ENCODE measurements around the gene CMTR1. TPM values are rescaled to one million over a fixed set of nuclear protein-coding genes. Genes with fewer than 3 reads are reported as not detected.

CMTR1 gene
- polyA plus RNA-seq, 3 donors from 2014 or later: 15.8 to 29.6 (median 24.0) TPM

DNA sequence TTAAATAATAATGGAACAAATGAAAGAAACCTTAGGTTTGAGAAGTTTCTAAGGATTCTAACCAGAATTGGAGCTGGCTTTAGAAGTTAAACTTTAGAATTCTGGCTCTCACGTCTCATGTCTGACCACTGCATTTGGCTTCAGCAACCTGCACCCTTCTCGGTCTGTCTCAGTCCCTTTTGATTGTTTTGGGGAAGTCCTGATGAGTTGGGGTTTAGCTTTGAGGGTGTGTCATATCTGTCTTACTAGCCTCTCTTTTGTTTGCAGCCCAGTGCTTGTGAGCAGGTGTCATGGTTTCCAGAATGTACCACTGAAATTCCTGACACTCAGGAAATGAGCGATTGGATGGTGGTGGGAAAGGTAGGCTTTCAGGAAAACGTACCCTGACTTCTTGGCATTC lies 17.0 kb downstream of the CMTR1 start:
- peaks cover 36 to 64% (median 56%) of the 10 kb centered on the region in 3 donors for H3K36me3 Mint-ChIP-seq
- H3K4me3 Mint-ChIP-seq: no peak overlapping the region
- no peak overlapping the region for H3K27ac Mint-ChIP-seq
- no peak for DNase-seq
- no peaks in the 10 kb centered on the region for H3K27me3 Mint-ChIP-seq (ENCODE audit: low read depth in 3 of 3)
- H3K9me3 Mint-ChIP-seq: no peaks in the 10 kb centered on the region
- peaks cover 6 to 7% of the 10 kb centered on the region in 2 donors for H3K4me1 Mint-ChIP-seq

DNA sequence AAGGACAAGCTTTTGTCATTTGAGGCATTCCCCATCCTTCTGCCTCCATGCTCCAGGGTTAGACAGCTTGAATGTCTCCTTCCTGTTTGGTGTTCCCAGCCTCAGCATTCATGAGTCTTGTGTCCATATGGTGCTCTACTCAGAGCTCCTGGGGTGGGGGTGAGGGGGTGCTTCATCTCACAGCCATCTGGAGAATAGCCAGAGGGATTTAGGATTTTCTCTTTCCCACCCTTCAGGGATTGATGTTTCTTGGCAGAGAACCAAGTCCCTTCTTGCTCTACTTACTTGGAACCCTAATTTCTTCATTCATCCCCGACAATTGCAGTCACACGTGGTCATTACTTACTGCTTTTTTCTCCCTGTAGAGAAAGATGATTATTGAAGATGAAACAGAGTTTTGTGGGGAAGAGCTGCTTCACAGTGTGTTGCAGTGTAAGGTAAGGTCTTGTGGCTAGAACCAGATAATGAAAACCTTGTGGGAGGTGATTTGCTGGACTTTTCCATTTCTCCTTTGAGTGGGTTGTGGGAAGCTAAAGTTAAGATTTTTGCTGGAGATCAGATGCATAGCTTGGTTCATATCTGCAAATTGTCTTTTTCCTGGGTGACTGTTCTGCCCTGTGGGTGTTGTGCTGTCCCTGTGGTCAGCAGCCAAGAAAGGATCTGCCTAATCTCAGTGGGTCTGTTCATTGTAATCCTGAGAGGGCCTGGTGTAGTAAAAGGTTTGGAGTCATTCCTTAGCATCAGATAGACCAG lies 18.6 kb downstream of the CMTR1 start:
- Mint-ChIP-seq H3K4me3 (no peak overlapping the region), H3K36me3 (peaks cover 31 to 60% (median 54%) of the 10 kb centered on the region in 3 donors), H3K27me3 (ENCODE audit: low read depth in 3 of 3) (no peaks in the 10 kb centered on the region), H3K9me3 (no peaks in the 10 kb centered on the region), H3K4me1 (peaks cover 7% of the 10 kb centered on the region in 2 donors), H3K27ac (no peak overlapping the region)
- DNase-seq: no peak

DNA sequence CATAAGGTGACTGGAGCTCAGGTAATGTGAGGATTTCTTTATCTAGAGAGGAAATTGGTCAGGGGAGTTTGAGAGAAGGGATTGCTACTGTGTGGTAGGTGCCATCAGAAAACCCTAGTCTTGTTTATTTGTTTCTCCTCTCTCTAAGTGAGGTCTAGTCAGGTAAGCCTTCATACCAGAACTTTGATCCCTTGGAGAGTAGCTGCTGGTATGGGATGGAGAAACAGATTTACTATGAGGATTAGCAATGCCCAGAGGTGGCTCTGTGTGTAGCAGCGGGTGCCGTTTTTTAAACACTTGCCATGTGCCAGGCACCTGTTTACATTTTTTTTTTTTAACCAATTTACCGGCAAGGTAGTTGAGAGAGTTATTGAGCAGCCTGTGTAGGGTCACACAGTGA lies 19.5 kb downstream of the CMTR1 start:
- H3K4me1 Mint-ChIP-seq: peaks cover 8 to 15% of the 10 kb centered on the region in 2 donors
- H3K36me3 Mint-ChIP-seq: peaks cover 35 to 61% (median 50%) of the 10 kb centered on the region in 3 donors
- no peak for DNase-seq
- peak overlapping the region in 1 of 6 donors; percentile 41 for H3K27ac Mint-ChIP-seq
- no peak overlapping the region for H3K4me3 Mint-ChIP-seq
- no peaks in the 10 kb centered on the region for H3K9me3 Mint-ChIP-seq
- no peaks in the 10 kb centered on the region for H3K27me3 Mint-ChIP-seq (ENCODE audit: low read depth in 3 of 3)

DNA sequence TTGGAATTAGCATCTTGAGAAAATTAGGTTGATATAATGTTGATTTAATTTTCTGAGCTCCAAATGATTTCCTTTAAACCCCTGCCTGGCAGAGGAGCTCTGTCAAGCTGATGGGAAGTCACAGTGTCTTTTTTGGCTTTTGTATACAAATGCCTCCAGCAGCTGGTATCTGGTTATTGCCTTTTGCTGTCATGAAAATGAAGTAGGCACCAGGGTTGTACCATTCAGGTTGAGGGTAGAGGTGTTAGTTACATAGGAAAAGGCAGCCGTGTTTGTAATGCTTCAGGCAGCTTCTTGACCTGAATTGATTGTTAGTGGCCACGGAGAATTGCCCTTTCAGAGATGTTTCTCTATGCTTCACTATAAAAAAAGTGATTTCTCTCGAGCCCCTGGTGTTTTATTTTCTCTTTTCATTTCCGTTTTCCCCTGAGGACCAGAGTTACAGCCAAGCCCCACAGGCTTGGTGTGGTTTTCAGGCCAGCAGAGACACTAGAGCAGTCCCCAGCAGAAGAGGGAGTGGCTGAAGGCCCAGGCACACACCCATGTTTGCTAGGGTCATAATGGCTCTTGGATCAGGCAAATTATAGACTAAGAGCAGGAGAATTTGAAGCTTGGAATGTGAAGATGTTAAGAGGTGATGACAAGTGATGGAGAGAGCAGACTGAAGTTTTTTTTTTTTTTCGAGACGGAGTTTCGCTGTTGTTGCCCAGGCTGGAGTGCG lies 21.6 kb downstream of the CMTR1 start:
- peaks cover 0 to 1% (median 0%) of the 10 kb centered on the region in 3 donors for H3K27me3 Mint-ChIP-seq (ENCODE audit: low read depth in 3 of 3)
- H3K27ac Mint-ChIP-seq: peak overlapping the region in 5 of 6 donors; percentile 3 to 83 (median 32)
- H3K36me3 Mint-ChIP-seq: peaks cover 42 to 73% (median 58%) of the 10 kb centered on the region in 3 donors
- no peak overlapping the region for H3K4me3 Mint-ChIP-seq
- no peak for DNase-seq
- no peaks in the 10 kb centered on the region for H3K9me3 Mint-ChIP-seq
- peaks cover 12 to 18% of the 10 kb centered on the region in 2 donors for H3K4me1 Mint-ChIP-seq

DNA sequence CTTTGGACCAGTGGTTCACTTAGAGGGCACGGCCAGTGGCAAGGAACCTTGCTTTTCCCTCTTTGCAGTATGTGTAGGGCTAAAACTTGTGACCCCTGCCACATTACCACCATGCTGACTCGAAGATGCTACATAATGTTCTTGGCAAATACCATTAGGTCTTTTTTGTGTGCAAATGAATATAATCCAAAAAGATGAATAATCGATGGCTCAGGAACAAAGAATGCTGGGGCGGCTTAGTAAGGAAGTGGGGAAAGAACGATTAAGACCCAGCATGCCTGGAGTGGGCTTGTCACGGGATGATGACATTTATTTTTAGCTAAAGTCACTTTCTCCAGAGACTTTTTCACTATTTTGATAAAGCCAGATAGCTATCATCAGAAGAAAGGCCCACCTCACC lies 23.1 kb downstream of the CMTR1 start:
- Mint-ChIP-seq H3K4me3 (no peak overlapping the region), H3K27ac (no peak overlapping the region), H3K4me1 (peaks cover 12 to 18% of the 10 kb centered on the region in 2 donors)

DNA sequence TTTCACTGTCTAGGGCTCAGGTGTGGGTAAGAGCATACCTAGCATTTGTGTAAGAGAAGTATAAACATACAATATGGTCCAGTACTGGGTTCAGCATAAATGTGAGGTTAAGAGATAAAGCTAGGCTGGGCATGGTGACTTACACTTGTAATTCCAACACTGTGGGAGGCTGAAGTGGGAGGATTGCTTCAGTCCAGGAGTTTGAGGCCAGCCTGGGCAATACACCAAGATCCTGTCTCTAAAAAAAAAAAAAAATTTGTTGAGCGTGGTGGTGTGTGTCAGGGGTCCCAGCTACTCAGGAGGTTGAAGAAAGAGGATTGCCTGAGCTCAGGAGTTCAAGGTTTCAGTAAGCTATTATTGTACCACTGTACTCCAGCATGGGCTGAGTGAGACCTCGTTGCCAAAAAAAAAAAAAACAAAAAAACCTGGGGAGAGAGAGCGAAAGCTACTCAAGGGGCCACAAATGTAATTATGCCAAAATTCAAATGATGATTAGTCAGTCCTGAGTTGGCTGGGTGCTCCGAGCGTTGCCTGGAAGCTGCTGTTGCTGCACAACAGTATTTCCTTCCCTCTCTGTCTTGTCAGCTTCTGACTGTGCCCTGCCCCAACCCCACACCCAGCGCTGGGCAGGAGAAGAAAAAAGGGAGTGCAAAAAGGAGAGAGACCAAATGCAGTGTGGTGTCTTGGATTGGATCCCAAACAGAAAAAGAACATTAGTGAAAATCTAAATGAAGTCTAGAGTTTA lies 24.0 kb downstream of the CMTR1 start:
- DNase-seq: no peak
- Mint-ChIP-seq H3K4me3 (no peak overlapping the region), H3K9me3 (no peaks in the 10 kb centered on the region), H3K27me3 (ENCODE audit: low read depth in 3 of 3) (peaks cover 0 to 1% (median 0%) of the 10 kb centered on the region in 3 donors), H3K36me3 (peaks cover 30 to 78% (median 42%) of the 10 kb centered on the region in 3 donors), H3K27ac (peak overlapping the region in 1 of 6 donors; percentile 25), H3K4me1 (peaks cover 12 to 18% of the 10 kb centered on the region in 2 donors)

More for the DNA sequence above, 23.1 kb downstream of the CMTR1 start:
- DNase-seq: no peak
- Mint-ChIP-seq H3K36me3 (peaks cover 36 to 77% (median 50%) of the 10 kb centered on the region in 3 donors), H3K9me3 (no peaks in the 10 kb centered on the region), H3K27me3 (ENCODE audit: low read depth in 3 of 3) (peaks cover 0 to 1% (median 0%) of the 10 kb centered on the region in 3 donors)

DNA sequence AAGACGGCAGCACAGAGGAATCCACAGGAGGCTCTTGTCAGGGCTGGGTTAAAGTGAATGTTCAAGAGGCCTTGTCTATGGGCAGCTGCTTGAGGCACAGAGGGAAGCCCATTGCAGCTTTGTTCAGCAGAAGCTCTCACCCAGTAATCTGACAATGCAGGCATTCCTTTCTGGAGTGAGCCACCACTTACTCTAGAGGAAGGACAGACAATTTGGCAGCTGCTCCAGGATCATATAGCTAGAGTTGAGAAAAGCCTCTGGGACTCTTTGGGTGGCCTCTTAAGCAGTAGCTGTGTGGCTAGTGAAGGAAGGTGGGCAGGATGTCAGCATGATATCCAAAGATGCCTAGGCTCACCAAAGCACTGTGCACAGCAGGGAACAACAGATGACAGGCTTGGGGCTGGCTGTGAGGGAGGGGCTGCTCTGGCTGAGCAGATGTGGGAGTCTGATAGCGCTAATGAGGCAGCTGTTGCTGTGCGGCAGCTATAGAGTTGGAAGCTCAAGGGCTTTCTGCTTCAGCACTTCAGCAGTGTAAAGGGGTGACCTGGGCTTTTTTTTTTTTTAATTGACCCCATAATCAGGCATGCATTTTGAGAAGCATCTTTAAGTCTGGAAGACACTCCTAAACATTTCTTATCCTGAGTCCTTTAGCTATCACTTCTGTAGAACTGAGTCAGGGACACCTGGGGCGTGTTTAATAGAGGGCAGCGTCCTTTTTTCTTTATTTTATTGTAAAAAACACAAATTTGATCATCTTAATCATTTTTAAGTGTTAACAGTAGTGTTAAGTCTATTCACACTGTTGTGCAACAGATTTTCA lies 27.2 kb downstream of the CMTR1 start:
- peaks cover 28 to 72% (median 31%) of the 10 kb centered on the region in 3 donors for H3K36me3 Mint-ChIP-seq
- no peak overlapping the region for H3K27ac Mint-ChIP-seq
- peaks cover 0 to 2% (median 1%) of the 10 kb centered on the region in 3 donors for H3K27me3 Mint-ChIP-seq (ENCODE audit: low read depth in 3 of 3)
- DNase-seq: no peak
- H3K4me3 Mint-ChIP-seq: no peak overlapping the region
- peaks cover 5 to 11% of the 10 kb centered on the region in 2 donors for H3K4me1 Mint-ChIP-seq
- H3K9me3 Mint-ChIP-seq: no peaks in the 10 kb centered on the region

DNA sequence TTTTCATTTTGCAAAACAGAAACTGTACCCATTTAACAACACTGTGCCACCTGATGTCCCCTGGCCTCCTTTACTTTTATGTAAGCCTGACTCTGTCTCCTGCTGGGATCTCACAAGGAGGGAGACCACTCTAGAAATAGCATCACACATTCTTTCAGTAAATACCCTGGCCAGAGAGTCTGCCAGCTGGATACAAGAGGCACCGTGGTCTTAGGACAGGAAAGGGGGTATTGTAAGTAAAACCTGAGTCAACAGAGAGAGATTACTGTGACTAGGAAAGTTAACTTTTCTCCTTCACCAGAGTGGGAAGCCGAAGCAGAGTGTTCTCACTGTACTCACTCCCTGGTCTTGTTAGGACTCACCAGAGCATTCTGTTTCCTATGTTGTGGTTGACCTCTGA lies 27.8 kb downstream of the CMTR1 start:
- peaks cover 0 to 2% (median 1%) of the 10 kb centered on the region in 3 donors for H3K27me3 Mint-ChIP-seq (ENCODE audit: low read depth in 3 of 3)
- H3K4me3 Mint-ChIP-seq: no peak overlapping the region
- H3K36me3 Mint-ChIP-seq: peaks cover 24 to 75% (median 32%) of the 10 kb centered on the region in 3 donors
- peaks cover 5 to 11% of the 10 kb centered on the region in 2 donors for H3K4me1 Mint-ChIP-seq
- H3K27ac Mint-ChIP-seq: no peak overlapping the region
- DNase-seq: no peak
- no peaks in the 10 kb centered on the region for H3K9me3 Mint-ChIP-seq

DNA sequence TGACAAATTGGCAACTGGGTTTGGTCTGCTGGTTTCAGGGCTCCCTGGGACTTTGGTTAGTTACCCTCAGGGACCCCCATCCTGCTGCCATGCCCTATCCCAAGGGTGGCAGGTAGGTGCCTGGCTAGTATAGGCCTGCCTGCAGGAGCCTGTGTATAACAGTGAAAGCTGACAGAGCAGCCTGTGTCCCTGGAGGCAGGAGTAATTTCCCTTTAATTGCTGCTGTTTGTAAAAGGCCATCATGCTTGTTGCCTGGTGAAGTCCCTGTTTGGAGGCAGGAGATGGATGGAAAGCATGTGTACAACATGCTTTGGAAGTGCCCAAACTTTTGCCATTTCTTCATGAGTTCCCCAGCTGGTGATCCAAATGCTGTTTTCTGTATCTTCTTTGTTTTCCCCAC lies 30.1 kb downstream of the CMTR1 start:
- H3K27me3 Mint-ChIP-seq (ENCODE audit: low read depth in 3 of 3): peaks cover 0 to 2% (median 1%) of the 10 kb centered on the region in 3 donors
- no peaks in the 10 kb centered on the region for H3K4me1 Mint-ChIP-seq
- no peak overlapping the region for H3K4me3 Mint-ChIP-seq
- no peak for DNase-seq
- peak overlapping the region in 1 of 6 donors; percentile 57 for H3K27ac Mint-ChIP-seq
- H3K9me3 Mint-ChIP-seq: peaks cover 0 to 5% (median 0%) of the 10 kb centered on the region in 6 donors
- H3K36me3 Mint-ChIP-seq: peaks cover 33 to 77% (median 41%) of the 10 kb centered on the region in 3 donors

DNA sequence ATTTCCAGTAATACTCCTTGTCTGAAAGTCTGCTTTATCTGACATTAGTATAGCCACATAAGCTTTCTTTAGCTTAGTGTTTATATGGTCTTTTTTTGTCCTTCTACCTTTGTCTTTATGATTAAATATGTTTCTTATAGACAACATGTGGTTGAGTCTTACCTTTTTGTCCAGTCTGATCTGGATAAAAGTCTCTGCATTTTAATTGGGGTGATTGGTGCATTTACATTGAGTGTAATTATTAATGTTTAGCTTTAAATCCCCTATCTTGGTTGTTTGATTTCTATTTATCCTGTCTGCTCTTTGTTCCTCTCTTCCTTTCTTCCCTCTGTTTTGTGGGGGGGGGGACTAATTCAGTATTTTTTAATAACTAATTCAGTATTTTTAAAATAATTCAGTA lies 34.7 kb downstream of the CMTR1 start:
- Mint-ChIP-seq H3K4me1 (peaks cover 0 to 8% of the 10 kb centered on the region in 2 donors), H3K9me3 (peaks cover 0 to 5% (median 0%) of the 10 kb centered on the region in 6 donors), H3K27ac (no peak overlapping the region), H3K27me3 (ENCODE audit: low read depth in 3 of 3) (peaks cover 0 to 2% (median 0%) of the 10 kb centered on the region in 3 donors), H3K36me3 (peaks cover 36 to 70% (median 39%) of the 10 kb centered on the region in 3 donors), H3K4me3 (no peak overlapping the region)
- no peak for DNase-seq

DNA sequence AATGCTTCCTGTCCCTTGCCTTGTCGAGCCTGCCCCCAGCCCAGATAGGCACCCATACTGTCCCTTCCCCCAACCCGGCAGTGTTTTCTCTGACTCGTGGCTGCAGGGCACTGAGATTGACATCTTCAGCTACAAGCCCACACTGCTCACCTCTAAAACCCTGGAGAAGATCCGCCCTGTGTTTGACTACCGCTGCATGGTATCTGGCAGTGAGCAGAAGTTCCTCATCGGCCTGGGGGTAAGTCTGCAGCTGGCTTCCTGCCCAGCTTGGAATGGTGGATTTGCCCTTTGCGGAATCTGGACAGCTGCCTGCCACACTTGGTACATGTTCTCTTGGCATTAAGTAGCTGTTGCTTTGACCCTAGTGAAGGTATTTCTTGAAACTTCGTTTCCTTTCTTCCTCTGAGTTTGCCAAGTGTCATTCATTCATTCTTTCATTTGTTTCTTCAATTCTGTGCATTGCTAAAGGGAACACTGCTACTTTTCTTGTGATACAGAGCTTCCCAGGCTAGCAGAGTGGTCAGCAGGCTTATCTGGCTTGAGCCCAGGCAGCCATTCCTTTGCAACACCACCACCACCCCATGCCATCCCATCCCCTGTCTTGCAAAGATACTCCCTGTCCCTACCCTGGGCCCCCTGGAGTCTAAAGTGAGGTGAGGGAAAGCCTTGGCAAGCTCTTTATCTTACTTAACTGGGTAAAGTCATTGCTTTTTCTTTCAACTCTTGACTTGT lies 40.5 kb downstream of the CMTR1 start:
- no peaks in the 10 kb centered on the region for H3K9me3 Mint-ChIP-seq
- DNase-seq: no peak
- peak overlapping the region in 1 of 6 donors; percentile 20 for H3K27ac Mint-ChIP-seq
- H3K27me3 Mint-ChIP-seq (ENCODE audit: low read depth in 3 of 3): no peaks in the 10 kb centered on the region
- H3K4me3 Mint-ChIP-seq: no peak overlapping the region
- peaks cover 13 to 74% (median 43%) of the 10 kb centered on the region in 3 donors for H3K36me3 Mint-ChIP-seq
- H3K4me1 Mint-ChIP-seq: peaks cover 0 to 8% of the 10 kb centered on the region in 2 donors

DNA sequence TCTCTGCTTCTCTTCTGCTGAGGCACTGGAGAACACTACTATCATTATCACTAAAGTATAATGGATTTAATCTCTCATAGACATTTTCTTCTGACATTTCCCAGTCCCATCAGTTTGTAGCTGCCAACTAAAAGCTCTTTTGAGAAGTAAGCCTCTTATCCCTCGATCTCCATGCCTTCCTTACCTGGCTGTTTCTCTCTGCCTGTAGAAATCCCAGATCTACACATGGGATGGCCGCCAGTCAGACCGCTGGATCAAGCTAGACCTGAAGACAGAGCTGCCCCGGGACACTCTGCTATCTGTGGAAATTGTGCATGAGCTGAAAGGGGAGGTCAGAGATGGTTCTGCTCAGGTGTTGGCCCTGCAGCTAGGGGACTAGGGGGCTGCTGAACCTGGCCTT lies 41.3 kb downstream of the CMTR1 start:
- Mint-ChIP-seq H3K27ac (peak overlapping the region in 2 of 6 donors; percentile 9 to 84), H3K36me3 (peaks cover 13 to 71% (median 43%) of the 10 kb centered on the region in 3 donors), H3K4me1 (peaks cover 0 to 8% of the 10 kb centered on the region in 2 donors), H3K27me3 (ENCODE audit: low read depth in 3 of 3) (no peaks in the 10 kb centered on the region), H3K4me3 (no peak overlapping the region), H3K9me3 (no peaks in the 10 kb centered on the region)
- no peak for DNase-seq

All from immature natural killer cell (primary cell).